Heart right ventricle (tissue), 16 donors: Measurements from ENCODE around the gene EGLN3. TPM values are rescaled to one million over a fixed set of nuclear protein-coding genes. Genes with fewer than 3 reads are reported as not detected.

Experiments
- ATAC-seq, 8 donors: fragments of 200-7000 bp; cut with Tn5 transposase; one replicate each; pipeline ENCODE4 v1.9.1; 2020; ENCODE audit warnings: mild to moderate bottlenecking in 8 of 8, moderate library complexity in 8 of 8, moderate number of reproducible peaks in 1 of 8
- DNase-seq, 2 donors: peaks; one replicate each; pipeline ENCODE4 v3.0.0-alpha.2; 2020
- H3K27ac ChIP-seq, 10 donors: fragments of 200-600 bp; sonication (generic) in 2 of 10; one replicate each; pipeline versions ENCODE4 v1.5.0 to v1.8.0; 2020 to 2022; ENCODE audit warnings: mild to moderate bottlenecking in 3 of 10
- H3K27me3 ChIP-seq, 7 donors: fragments of 200-600 bp; one replicate each; pipeline ENCODE4 v1.8.0; 2021 to 2022; ENCODE audit warnings: mild to moderate bottlenecking in 2 of 7
- H3K36me3 ChIP-seq, 9 donors: fragments of 200-600 bp; sonication (generic) in 1 of 9; one replicate each; pipeline versions ENCODE4 v1.5.0 to v1.8.0; 2020 to 2022; ENCODE audit warnings: mild to moderate bottlenecking in 2 of 9
- H3K4me1 ChIP-seq, 9 donors: fragments of 200-600 bp; sonication (generic) in 1 of 9; one replicate each; pipeline versions ENCODE4 v1.5.0 to v1.8.0; 2020 to 2022; ENCODE audit warnings: mild to moderate bottlenecking in 4 of 9
- H3K4me3 ChIP-seq, 10 donors: fragments of 200-600 bp; sonication (generic) in 2 of 10; one replicate each; pipeline versions ENCODE4 v1.5.0 to v1.8.0; 2020 to 2022; ENCODE audit warnings: mild to moderate bottlenecking in 7 of 10, moderate library complexity in 2 of 10
- H3K9me3 ChIP-seq, 11 donors: fragments of 200-600 bp in 10 of 11; sonication (generic) in 2 of 11; one replicate each; pipeline versions ENCODE4 v1.5.0 to v1.8.0; 2013 to 2022; ENCODE audit warnings: mild to moderate bottlenecking in 2 of 11, control low read depth in 1 of 11, moderate library complexity in 1 of 11
- WGBS, 2 donors: extraction: QIAGEN DNeasy Blood & Tissue Kit; methylation state at CpG; one replicate each; pipeline ENCODE4 v1.1.7; 2013; ENCODE audit warnings: inconsistent platforms in 1 of 2; 5-methylcytosine and 5-hydroxymethylcytosine counted together
- intact Hi-C, 10 donors: fragments of 100-400 bp; cut with DNase I; formaldehyde crosslinking; loops; one replicate each; pipeline versions ENCODE4 v1.11.1 to v1.14.2; 2022
- polyA plus RNA-seq, 2 donors: library from polyadenylated mRNA; stranded (reverse); fragments of 200-250 nt; gene quantifications; one replicate each; pipeline ENCODE4 v1.2.3, GENCODE V29; 2013
- total RNA-seq, 10 donors: library from RNA; stranded (reverse); fragmentation: NEBNext Ultra II Directional in 3 of 10; extraction: Animal tissue kit (Norgen Biotek cat#: 25700) in 3 of 10; gene quantifications; one replicate each; pipeline versions ENCODE4 v1.2.1 to v1.2.4, GENCODE V29; 2021 to 2023
- TF ChIP-seq, protein P1 (sequence below), 9 donors: fragments of 200-600 bp; sonication (generic) in 2 of 9; IDR thresholded peaks; one replicate each; pipeline versions ENCODE4 v1.5.0 to v1.8.0; 2021 to 2022; ENCODE audit warnings: antibody characterized with exemption in 9 of 9, mild to moderate bottlenecking in 5 of 9, moderate library complexity in 1 of 9
- donor health status: Arrhythmogenic right ventricular cardiomyopathy.
- donor health status: ischemic (EF 13 %, LVEDD 7.1; RV severe dilation, severe dysfunction).
- donor health status: healthy with polysubstance abuse.
- donor health status: DM: no; HTN: yes; CAD: no.
- donor health status: DM: no; HTN: no; CAD: no.
- donor health status: ischemic (EF 25% LVEDD 6.9; RV normal size, moderate dysfunction).
- donor health status: ischemic (EF 25% LVEDD 5.7; RV mildly dilated, moderate dysfunction).
- donor health status: healthy.
- donor health status: DM: yes; HTN: yes; CAD: no.
- donor health status: Ischemic cardiomyopathy.
- donor health status: ischemic (EF 35%, LVEDD 5.7; RV mildly dilated, moderate dysfunction).
- donor health status: nonischemic (EF 11% LVEDD 7.7; RV severe dilation, severe dysfunction).
- donor health status: DM: yes; HTN: yes; CAD: no.
- donor health status: PGD.
- donor health status: ischemic (EF 29% LVEDD 5.4; RV normal size, mild dysfunction).
- donor health status: nonischemic (EF 23%, LVEDD 6.1; RV moderate dilation, normal function).

The EGLN3 gene
- total and polyA plus RNA-seq, 12 donors = 33.7 to 281 (median 169) TPM

DNA sequence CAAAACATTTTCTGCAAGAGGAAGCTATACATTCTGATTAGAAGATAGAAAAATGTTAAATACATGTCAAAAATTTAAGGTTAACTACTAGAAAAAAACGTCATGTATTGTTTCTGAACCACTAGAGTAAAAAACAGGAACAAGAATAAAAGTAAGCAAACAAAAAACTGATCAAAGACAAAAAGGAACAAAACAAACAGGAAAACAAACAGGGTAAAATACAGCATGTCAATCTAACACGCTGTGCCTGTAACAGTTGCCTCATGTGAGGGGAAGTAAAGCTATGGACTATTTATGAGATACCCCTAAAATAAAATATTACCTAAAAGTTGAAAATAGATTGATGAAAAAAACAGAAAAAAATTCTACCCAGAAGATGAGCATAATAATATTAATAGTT lies 43.9 kb downstream of the EGLN3 start:
- no peaks in the 10 kb centered on the region for H3K4me1 ChIP-seq
- no peaks in the 10 kb centered on the region for H3K36me3 ChIP-seq
- ATAC-seq (no peak), DNase-seq (no peak)
- H3K9me3 ChIP-seq = no peaks in the 10 kb centered on the region
- no peak overlapping the region for H3K4me3 ChIP-seq
- intact Hi-C loops = no loop called here
- no peaks in the 10 kb centered on the region for H3K27me3 ChIP-seq
- no peak overlapping the region for H3K27ac ChIP-seq
- WGBS, 2 donors = 75 to 87% methylated on average over 2 of the region's 2 CpGs
- TF ChIP-seq, protein P1, sequence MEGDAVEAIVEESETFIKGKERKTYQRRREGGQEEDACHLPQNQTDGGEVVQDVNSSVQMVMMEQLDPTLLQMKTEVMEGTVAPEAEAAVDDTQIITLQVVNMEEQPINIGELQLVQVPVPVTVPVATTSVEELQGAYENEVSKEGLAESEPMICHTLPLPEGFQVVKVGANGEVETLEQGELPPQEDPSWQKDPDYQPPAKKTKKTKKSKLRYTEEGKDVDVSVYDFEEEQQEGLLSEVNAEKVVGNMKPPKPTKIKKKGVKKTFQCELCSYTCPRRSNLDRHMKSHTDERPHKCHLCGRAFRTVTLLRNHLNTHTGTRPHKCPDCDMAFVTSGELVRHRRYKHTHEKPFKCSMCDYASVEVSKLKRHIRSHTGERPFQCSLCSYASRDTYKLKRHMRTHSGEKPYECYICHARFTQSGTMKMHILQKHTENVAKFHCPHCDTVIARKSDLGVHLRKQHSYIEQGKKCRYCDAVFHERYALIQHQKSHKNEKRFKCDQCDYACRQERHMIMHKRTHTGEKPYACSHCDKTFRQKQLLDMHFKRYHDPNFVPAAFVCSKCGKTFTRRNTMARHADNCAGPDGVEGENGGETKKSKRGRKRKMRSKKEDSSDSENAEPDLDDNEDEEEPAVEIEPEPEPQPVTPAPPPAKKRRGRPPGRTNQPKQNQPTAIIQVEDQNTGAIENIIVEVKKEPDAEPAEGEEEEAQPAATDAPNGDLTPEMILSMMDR (IDR thresholded peaks at IDR 0.05) = no peak

DNA sequence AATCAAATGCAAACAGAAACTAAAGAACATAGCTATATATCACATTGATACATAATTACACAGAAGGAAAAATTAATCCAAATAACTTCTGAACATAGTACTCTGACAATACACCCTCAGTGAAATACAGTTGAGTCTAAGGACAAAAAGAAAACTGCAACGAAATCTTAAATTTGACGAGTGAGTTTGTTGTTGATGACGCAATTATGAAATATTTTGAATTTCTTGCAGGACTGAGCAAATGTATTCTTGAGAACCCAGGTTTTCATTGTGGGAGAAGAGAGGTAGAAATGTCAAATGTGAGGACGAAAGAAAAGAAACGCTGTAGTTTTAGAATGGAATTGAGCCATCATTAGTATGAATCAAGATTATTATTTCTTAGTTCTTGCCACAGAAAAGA lies 46.3 kb downstream of the EGLN3 start:
- 96 to 97% methylated on average over 5 of the region's 5 CpGs for WGBS, 2 donors
- no peak overlapping the region for H3K4me3 ChIP-seq
- H3K27ac ChIP-seq = no peak overlapping the region
- no peaks in the 10 kb centered on the region for H3K4me1 ChIP-seq
- DNase-seq = no peak
- ATAC-seq = no peak
- H3K36me3 ChIP-seq = no peaks in the 10 kb centered on the region
- intact Hi-C loops = no loop called here
- TF ChIP-seq, protein P1 (IDR thresholded peaks at IDR 0.05) = no peak
- H3K27me3 ChIP-seq = no peaks in the 10 kb centered on the region
- no peaks in the 10 kb centered on the region for H3K9me3 ChIP-seq

DNA sequence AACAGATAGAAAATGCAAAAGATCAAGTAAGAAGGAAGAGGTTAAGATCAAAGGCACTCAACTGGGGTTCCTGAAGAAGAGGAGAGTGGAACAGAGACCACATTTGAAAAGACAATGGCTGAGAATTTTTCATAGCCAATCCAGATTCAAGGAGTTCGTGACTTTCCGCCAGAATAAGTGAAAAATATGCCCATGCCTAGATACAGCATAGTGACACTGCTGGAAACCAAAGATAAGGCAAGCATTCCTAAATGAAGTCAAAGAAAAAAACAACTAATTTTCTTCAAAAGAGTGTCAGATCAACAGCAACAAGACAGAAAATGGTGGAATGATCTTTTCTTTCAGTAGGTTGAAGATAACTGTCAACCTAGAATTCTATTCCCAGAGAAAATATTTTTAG lies 47.5 kb downstream of the EGLN3 start:
- DNase-seq (no peak), ATAC-seq (no peak)
- Histone ChIP-seq H3K9me3 (no peaks in the 10 kb centered on the region), H3K27ac (no peak overlapping the region), H3K4me3 (no peak overlapping the region), H3K4me1 (no peaks in the 10 kb centered on the region), H3K27me3 (no peaks in the 10 kb centered on the region), H3K36me3 (no peaks in the 10 kb centered on the region)
- TF ChIP-seq, protein P1 (IDR thresholded peaks at IDR 0.05) = no peak
- WGBS, 2 donors = 93% methylated on average over 2 of the region's 2 CpGs
- intact Hi-C loops = no loop called here

DNA sequence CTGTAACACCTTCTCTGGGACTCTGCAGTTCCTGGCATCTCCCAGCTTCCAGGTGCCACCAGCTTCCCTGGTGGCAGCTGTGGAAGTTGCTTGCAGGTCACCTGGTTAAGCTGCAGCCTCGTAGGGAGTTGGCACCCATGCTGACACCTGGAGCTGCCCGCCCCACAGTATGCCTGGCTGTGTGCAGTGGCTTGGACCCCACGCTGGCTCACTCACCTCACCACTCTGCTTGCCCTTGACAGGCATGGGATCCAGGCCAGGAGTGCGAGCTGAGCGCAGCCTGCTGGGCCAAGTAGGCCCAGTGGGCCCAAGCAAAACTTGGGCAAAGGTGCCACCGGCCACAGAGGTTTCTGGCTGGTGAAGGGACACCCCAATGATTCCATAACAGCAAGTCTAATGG lies 48.5 kb downstream of the EGLN3 start:
- Histone ChIP-seq H3K9me3 (no peaks in the 10 kb centered on the region), H3K36me3 (no peaks in the 10 kb centered on the region), H3K4me1 (peaks cover 0 to 5% (median 0%) of the 10 kb centered on the region in 9 donors), H3K27ac (no peak overlapping the region), H3K4me3 (no peak overlapping the region), H3K27me3 (no peaks in the 10 kb centered on the region)
- 94 to 97% methylated on average over 6 of the region's 6 CpGs for WGBS, 2 donors
- intact Hi-C loops = no loop called here
- DNase-seq (no peak), ATAC-seq (peak in 2 of 8 donors; percentile 14 to 42)
- TF ChIP-seq, protein P1 (IDR thresholded peaks at IDR 0.05) = no peak
